Activated T-helper 17 cell treated with anti-CD3 and anti-CD28 coated beads, Interleukin-2, amount 50 U/mL, for 72 hours (primary cell): ENCODE data around the gene SGK2. TPM values are rescaled to one million over a fixed set of nuclear protein-coding genes. Genes with fewer than 3 reads are reported as not detected.
"Not testable (repeated sequence)": the region's sequence is repeated elsewhere in the genome, so short reads cannot be mapped to it uniquely, and the experiment has no call there.

Source experiments
- ATAC-seq: fragments of 150-1000 bp; cut with Tn5 transposase; replicated peaks from 2 replicates; pipeline ENCODE4 v1.10.0; 2021; ENCODE audit warnings: mild to moderate bottlenecking, moderate library complexity
- H3K27ac Mint-ChIP-seq: one replicate; pipeline ENCODE4 v1.8.0; 2022; ENCODE audit warnings: mixed read lengths
- H3K27me3 Mint-ChIP-seq: one replicate; pipeline ENCODE4 v1.8.0; 2022; ENCODE audit warnings: mixed read lengths
- H3K36me3 Mint-ChIP-seq: one replicate; pipeline ENCODE4 v1.8.0; 2022; ENCODE audit warnings: low read depth, mild to moderate bottlenecking, mixed read lengths
- H3K4me1 Mint-ChIP-seq: one replicate; pipeline ENCODE4 v1.8.0; 2022; ENCODE audit warnings: mixed read lengths
- H3K4me3 Mint-ChIP-seq: one replicate; pipeline ENCODE4 v1.8.0; 2022; ENCODE audit warnings: mild to moderate bottlenecking, mixed read lengths
- H3K9me3 Mint-ChIP-seq: one replicate; pipeline ENCODE4 v1.8.0; 2022; ENCODE audit warnings: mixed read lengths
- total RNA-seq, 2 donors: library from RNA; stranded (reverse); gene quantifications; one replicate each; pipeline ENCODE4 v1.2.3, GENCODE V29; 2022

Gene SGK2
- total RNA-seq, 2 donors from 2014 or later, result 0.22 to 2.9 TPM

- Mint-ChIP-seq H3K27ac (no peak overlapping the region), H3K36me3 (no peaks in the 10 kb centered on the region), H3K4me3 (no peak overlapping the region), H3K4me1 (peaks cover 12% of the 10 kb centered on the region), H3K9me3 (no peaks in the 10 kb centered on the region), H3K27me3 (no peaks in the 10 kb centered on the region)
- ATAC-seq, result no peak
Observed at GRCh38 chr20:43586641-43587040, 27.8 kb downstream of the SGK2 start.

DNA sequence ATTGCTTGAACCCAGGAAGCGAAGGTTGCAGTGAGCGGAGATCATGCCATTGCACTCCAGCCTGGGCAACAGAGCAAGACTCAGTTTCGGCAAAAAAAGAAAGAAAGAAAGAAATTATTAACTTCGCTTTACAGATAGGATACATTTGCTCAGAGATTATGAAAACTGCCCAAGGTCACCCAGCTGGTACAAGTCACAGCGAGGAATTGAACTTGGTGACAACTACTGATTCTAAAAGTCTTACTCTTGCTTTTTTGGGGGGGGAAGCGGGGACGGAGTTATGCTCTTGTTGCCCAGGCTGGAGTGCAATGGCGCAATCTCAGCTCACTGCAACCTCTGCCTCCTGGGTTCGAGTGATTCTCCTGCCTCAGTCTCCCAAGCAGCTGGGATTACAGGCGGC is 29.7 kb downstream of the SGK2 start:
- ATAC-seq, result not testable (repeated sequence)

GRCh38 chr20:43590036-43590391 is 31.2 kb downstream of the SGK2 start:
- Mint-ChIP-seq H3K4me1 (peaks cover 12% of the 10 kb centered on the region), H3K36me3 (peaks cover 9% of the 10 kb centered on the region), H3K4me3 (peak overlapping the region; percentile 96), H3K27ac (peak overlapping the region; percentile 97), H3K27me3 (no peaks in the 10 kb centered on the region), H3K9me3 (no peaks in the 10 kb centered on the region)
- no peak for ATAC-seq

More for the DNA sequence above, 29.7 kb downstream of the SGK2 start:
- not testable (repeated sequence) for H3K4me3 Mint-ChIP-seq, H3K27me3 Mint-ChIP-seq, H3K9me3 Mint-ChIP-seq, H3K36me3 Mint-ChIP-seq, H3K27ac Mint-ChIP-seq
- peaks cover 12% of the 10 kb centered on the region for H3K4me1 Mint-ChIP-seq

GRCh38 chr20:43590392-43591303 is 31.8 kb downstream of the SGK2 start, which contains the start of gene IFT52:
Gene IFT52, plus strand, starts transcription at chr20:43590937. Its CDS starts 3,762 bp downstream, at chr20:43594699.
- H3K27ac Mint-ChIP-seq, result peak within 1 kb of the TSS; percentile 97
- no peaks in the 10 kb centered on the region for H3K9me3 Mint-ChIP-seq
- H3K4me3 Mint-ChIP-seq, result peak within 1 kb of the TSS; percentile 96
- no peaks in the 10 kb centered on the region for H3K27me3 Mint-ChIP-seq
- peaks cover 12% of the 10 kb centered on the region for H3K4me1 Mint-ChIP-seq
- H3K36me3 Mint-ChIP-seq, result peaks cover 12% of the 10 kb centered on the region
- peak; percentile 99 for ATAC-seq

- H3K4me3 Mint-ChIP-seq, H3K9me3 Mint-ChIP-seq, H3K27ac Mint-ChIP-seq, ATAC-seq, H3K27me3 Mint-ChIP-seq, H3K4me1 Mint-ChIP-seq: not testable (repeated sequence)
- peaks cover 64% of the 10 kb centered on the region for H3K36me3 Mint-ChIP-seq
Observed at GRCh38 chr20:43601960-43602359, 43.1 kb downstream of the SGK2 start.

DNA sequence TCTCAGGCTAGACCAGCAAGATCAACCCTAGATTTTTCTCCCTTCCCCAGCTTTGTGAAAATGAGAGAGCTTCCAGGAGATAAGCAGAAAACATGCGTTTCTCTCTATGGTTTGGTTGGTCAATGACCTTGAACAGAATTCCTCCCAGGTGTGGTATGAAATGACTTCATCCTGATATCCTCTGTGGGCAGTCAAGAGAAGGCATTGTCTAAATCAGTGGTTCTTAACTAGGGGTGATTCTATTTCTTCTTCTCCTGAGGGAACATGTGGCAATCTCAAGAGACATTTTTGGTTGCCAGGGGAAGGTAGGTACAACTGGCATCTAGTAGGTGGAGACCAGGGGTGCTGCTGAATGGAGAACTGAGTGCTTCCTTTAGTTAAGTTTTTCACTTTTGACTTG is 44.3 kb downstream of the SGK2 start:
- Mint-ChIP-seq H3K27me3 (no peaks in the 10 kb centered on the region), H3K36me3 (peaks cover 59% of the 10 kb centered on the region), H3K4me3 (no peak overlapping the region), H3K9me3 (no peaks in the 10 kb centered on the region), H3K4me1 (peaks cover 6% of the 10 kb centered on the region), H3K27ac (no peak overlapping the region)
- no peak for ATAC-seq

GRCh38 chr20:43605715-43606114 is 46.9 kb downstream of the SGK2 start:
- peaks cover 6% of the 10 kb centered on the region for H3K4me1 Mint-ChIP-seq
- no peak for ATAC-seq
- no peak overlapping the region for H3K4me3 Mint-ChIP-seq
- H3K9me3 Mint-ChIP-seq, result no peaks in the 10 kb centered on the region
- H3K36me3 Mint-ChIP-seq, result peaks cover 47% of the 10 kb centered on the region
- no peak overlapping the region for H3K27ac Mint-ChIP-seq
- no peaks in the 10 kb centered on the region for H3K27me3 Mint-ChIP-seq

DNA sequence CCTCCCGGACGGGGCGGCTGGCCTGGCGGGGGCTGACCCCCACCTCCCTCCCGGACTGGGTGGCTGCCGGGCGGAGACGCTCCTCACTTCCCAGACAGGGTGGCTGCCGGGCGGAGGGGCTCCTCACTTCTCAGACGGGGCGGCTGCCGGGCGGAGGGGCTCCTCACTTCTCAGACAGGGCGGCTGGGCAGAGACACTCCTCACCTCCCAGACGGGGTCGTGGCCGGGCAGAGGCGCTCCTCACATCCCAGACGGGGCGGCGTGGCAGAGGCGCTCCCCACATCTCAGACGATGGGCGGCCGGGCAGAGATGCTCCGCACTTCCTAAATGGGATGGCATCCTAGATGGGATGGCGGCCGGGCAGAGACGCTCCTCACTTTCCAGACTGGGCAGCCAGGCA is 48.5 kb downstream of the SGK2 start:
- not testable (repeated sequence) for H3K27ac Mint-ChIP-seq, ATAC-seq, H3K4me3 Mint-ChIP-seq, H3K27me3 Mint-ChIP-seq, H3K4me1 Mint-ChIP-seq, H3K9me3 Mint-ChIP-seq
- H3K36me3 Mint-ChIP-seq, result peaks cover 42% of the 10 kb centered on the region

DNA sequence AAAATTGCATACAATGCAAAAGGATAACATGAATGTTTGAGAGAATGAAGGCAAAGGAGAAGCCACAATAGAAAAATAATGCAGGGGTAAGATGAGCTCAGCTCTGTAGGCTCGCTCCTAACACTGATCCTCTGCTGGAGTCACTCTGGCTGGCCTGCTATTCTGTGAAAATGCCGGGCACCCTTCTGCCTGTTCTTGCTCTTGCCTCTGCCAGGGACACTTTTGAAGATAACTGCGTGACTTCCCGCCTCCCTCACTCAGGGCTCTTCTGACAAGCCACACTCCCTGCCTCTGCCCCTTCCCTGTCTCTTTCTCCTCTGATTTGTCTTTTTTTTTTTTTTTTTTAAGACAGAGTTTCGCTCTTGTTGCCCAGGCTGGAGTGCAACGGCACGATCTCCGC is 72.8 kb downstream of the SGK2 start:
- ATAC-seq, result no peak
- no peak overlapping the region for H3K27ac Mint-ChIP-seq
- no peaks in the 10 kb centered on the region for H3K4me1 Mint-ChIP-seq
- H3K36me3 Mint-ChIP-seq, result peaks cover 43% of the 10 kb centered on the region
- H3K27me3 Mint-ChIP-seq, result no peaks in the 10 kb centered on the region
- no peak overlapping the region for H3K4me3 Mint-ChIP-seq
- no peaks in the 10 kb centered on the region for H3K9me3 Mint-ChIP-seq

Other genes with a start within 250 kb of the SGK2 start
- 100 to 1,000 TPM; 111 to 171 TPM for gene SRSF6, start 101.1 kb upstream of the SGK2 start, total RNA-seq
- gene L3MBTL1, start 51.3 kb upstream of the SGK2 start, total RNA-seq, result 10 to 100 TPM in 1 of 2 donors, 1 to 10 TPM in 1; 6.1 to 15.3 TPM
- 10 to 100 TPM; 10.9 to 15.9 TPM for gene IFT52, start 31.9 kb downstream of the SGK2 start, total RNA-seq
- gene MYBL2, start 108.1 kb downstream of the SGK2 start, total RNA-seq, result 10 to 100 TPM; 41.4 to 95.5 TPM
- not detected for gene GTSF1L, start 168.0 kb downstream of the SGK2 start, total RNA-seq